Measurements from ENCODE around the gene ANXA6. TPM values are rescaled to one million over a fixed set of nuclear protein-coding genes. Genes with fewer than 3 reads are reported as not detected.
A peak's percentile ranks its signal among the peaks of the same experiment; 100 is the strongest.

ANXA6 gene
- total RNA-seq, 6 experiments from 2014 or later: 507 to 578 (median 546) TPM

- no peak for TF ChIP-seq CTCF (IDR thresholded peaks at IDR 0.05)
- H3K36me3 Mint-ChIP-seq (ENCODE audit: low read depth): no peaks in the 10 kb centered on the region
- H3K4me1 Mint-ChIP-seq (ENCODE audit: low read depth): peaks cover 12% of the 10 kb centered on the region
- peak; percentile 40 for DNase-seq
- H3K4me3 Mint-ChIP-seq: no peak overlapping the region
- no peaks in the 10 kb centered on the region for H3K9me3 Mint-ChIP-seq
- no peak overlapping the region for H3K27ac Mint-ChIP-seq
- H3K27me3 Mint-ChIP-seq (ENCODE audit: insufficient read depth): peaks cover 19% of the 10 kb centered on the region
Measured at GRCh38 chr5:151183456-151184245, 26.1 kb upstream of the ANXA6 start.

DNA sequence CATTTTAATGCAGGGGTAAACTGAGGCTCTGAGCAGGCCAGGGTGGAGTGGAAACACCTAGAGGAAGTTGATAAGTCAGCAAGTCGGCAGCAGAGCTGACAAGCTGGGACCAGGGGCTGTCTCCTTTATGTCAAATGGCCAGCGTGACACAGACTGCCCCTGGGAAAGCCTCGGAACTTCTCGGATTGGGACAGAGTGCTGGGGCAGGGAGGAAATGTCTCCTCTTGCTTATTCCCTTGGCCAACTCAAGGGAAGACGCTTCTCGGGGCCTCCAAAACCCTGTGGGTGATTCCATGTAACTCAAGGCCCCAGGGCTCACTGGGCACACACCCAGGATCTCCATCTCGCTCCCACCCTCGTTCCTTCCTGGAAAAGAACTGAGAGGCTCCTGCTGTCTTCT is 25.4 kb upstream of the ANXA6 start:
- no peaks in the 10 kb centered on the region for H3K9me3 Mint-ChIP-seq
- no peak overlapping the region for H3K4me3 Mint-ChIP-seq
- H3K36me3 Mint-ChIP-seq (ENCODE audit: low read depth): no peaks in the 10 kb centered on the region
- H3K27me3 Mint-ChIP-seq (ENCODE audit: insufficient read depth): peaks cover 22% of the 10 kb centered on the region
- H3K27ac Mint-ChIP-seq: no peak overlapping the region
- no peak for TF ChIP-seq CTCF (IDR thresholded peaks at IDR 0.05)
- DNase-seq: no peak
- H3K4me1 Mint-ChIP-seq (ENCODE audit: low read depth): peaks cover 12% of the 10 kb centered on the region

- H3K36me3 Mint-ChIP-seq (ENCODE audit: low read depth): no peaks in the 10 kb centered on the region
- peaks cover 19% of the 10 kb centered on the region for H3K27me3 Mint-ChIP-seq (ENCODE audit: insufficient read depth)
- TF ChIP-seq CTCF (IDR thresholded peaks at IDR 0.05): no peak
- no peak overlapping the region for H3K4me3 Mint-ChIP-seq
- H3K4me1 Mint-ChIP-seq (ENCODE audit: low read depth): peaks cover 12% of the 10 kb centered on the region
- DNase-seq: no peak
- H3K9me3 Mint-ChIP-seq: no peaks in the 10 kb centered on the region
- H3K27ac Mint-ChIP-seq: no peak overlapping the region
Measured at GRCh38 chr5:151182524-151182900, 24.9 kb upstream of the ANXA6 start.

DNA sequence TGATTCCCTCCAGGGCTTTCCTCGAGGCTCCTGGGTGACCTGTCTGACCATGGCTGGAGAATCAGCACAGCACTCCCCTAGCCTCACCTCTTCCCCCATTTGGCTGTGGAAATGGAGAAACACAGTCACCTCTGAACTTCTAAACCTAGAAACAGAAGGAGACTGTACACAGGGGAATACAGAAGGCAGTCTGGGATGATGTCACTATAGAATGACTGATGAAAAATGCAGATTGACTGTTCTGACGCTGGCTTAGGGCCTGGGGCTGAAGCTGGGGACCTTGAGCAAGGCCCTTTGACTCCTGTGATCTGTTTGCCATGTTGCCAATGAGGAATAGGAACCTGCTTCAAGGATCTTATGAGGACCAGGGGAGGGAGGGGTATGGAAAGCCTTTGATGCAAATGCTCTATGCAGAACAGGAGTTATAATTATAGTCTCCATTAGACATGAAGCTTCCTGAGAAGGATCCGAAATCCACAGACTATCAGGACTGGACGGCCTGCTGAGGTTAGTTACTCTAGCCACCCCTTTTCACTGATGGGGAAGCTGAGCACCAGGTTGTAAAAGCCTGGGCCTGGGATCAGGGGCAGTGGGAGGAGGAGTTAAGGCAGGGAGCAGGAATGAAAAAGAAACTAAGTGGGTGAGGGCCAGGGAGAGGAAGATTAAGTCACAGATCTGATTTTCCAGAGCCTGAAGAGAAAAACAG is 24.4 kb upstream of the ANXA6 start:
- Mint-ChIP-seq H3K27ac (no peak overlapping the region), H3K9me3 (no peaks in the 10 kb centered on the region), H3K4me1 (ENCODE audit: low read depth) (peaks cover 12% of the 10 kb centered on the region), H3K27me3 (ENCODE audit: insufficient read depth) (peaks cover 19% of the 10 kb centered on the region), H3K36me3 (ENCODE audit: low read depth) (no peaks in the 10 kb centered on the region), H3K4me3 (no peak overlapping the region)
- TF ChIP-seq CTCF (IDR thresholded peaks at IDR 0.05): no peak
- no peak for DNase-seq

GRCh38 chr5:151180291-151180690 is 22.7 kb upstream of the ANXA6 start:
- peaks cover 23% of the 10 kb centered on the region for H3K27me3 Mint-ChIP-seq (ENCODE audit: insufficient read depth)
- no peaks in the 10 kb centered on the region for H3K9me3 Mint-ChIP-seq
- H3K4me1 Mint-ChIP-seq (ENCODE audit: low read depth): peaks cover 12% of the 10 kb centered on the region
- no peaks in the 10 kb centered on the region for H3K36me3 Mint-ChIP-seq (ENCODE audit: low read depth)
- no peak for DNase-seq
- H3K27ac Mint-ChIP-seq: no peak overlapping the region
- TF ChIP-seq CTCF (IDR thresholded peaks at IDR 0.05): no peak
- no peak overlapping the region for H3K4me3 Mint-ChIP-seq
